ENCODE data around the gene BRWD1.
"Not testable (repeated sequence)": the region's sequence is repeated elsewhere in the genome, so short reads cannot be mapped to it uniquely, and the experiment has no call there.

Gene BRWD1

DNA sequence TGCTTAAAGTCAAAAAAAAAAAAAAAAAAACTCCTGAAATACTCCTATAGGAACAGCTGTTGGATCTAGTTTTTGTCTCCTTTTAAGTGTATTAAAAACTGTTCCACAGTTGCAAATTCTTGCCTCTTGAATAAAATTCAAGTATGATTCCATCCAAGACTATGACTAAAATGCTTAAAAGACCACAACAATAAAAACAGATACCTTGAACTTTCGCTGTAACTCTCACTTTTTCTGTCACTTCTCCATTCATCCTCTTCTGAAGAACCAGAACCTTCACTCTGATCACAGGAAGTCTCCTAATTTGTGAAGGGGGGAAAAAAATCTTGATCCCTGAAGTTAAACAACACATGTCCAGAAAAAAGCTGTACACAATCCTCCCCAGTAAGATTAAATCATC lies 75.2 kb downstream of the BRWD1 start:
- H3K9ac ChIP-seq: no peak overlapping the region
- no peak for TF ChIP-seq Cebpa-rat (IDR thresholded peaks at IDR 0.05)
- no peak overlapping the region for H3K4me2 ChIP-seq
- no peaks in the 10 kb centered on the region for H3K4me1 ChIP-seq
- no peak overlapping the region for H3K4me3 ChIP-seq
- H3K27ac ChIP-seq: no peak overlapping the region
- no peaks in the 10 kb centered on the region for H3K27me3 ChIP-seq
- no peaks in the 10 kb centered on the region for H3K9me3 ChIP-seq
- peaks cover 94% of the 10 kb centered on the region for H3K36me3 ChIP-seq
- peaks cover 74% of the 10 kb centered on the region for H4K20me1 ChIP-seq

DNA sequence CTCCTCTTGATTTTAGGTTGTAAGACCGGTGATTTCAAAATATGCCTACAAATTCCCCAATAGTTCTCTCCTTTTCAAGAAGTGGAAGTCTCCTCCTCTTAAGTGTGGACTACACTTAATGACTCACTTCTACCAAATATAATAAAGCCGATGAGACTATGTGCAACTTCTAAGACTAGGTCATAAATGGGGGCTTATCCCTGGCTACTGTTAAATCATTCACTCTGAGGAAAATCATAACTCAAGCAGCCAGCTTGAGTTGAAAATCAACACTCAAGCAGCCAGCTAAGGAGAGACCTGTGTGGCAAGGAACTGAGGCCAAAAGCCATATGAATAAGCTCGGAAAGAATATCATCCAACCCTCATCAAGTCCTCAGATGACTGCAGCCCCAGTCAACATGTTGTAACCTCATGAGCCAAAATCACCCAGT lies 80.6 kb downstream of the BRWD1 start:
- Histone ChIP-seq H4K20me1 (peaks cover 79% of the 10 kb centered on the region), H3K9ac (no peak overlapping the region), H3K9me3 (no peaks in the 10 kb centered on the region), H3K36me3 (peaks cover 94% of the 10 kb centered on the region), H3K4me3 (no peak overlapping the region), H3K27ac (no peak overlapping the region), H3K4me1 (no peaks in the 10 kb centered on the region), H3K4me2 (no peak overlapping the region), H3K27me3 (no peaks in the 10 kb centered on the region)
- no peak for TF ChIP-seq Cebpa-rat (IDR thresholded peaks at IDR 0.05)

DNA sequence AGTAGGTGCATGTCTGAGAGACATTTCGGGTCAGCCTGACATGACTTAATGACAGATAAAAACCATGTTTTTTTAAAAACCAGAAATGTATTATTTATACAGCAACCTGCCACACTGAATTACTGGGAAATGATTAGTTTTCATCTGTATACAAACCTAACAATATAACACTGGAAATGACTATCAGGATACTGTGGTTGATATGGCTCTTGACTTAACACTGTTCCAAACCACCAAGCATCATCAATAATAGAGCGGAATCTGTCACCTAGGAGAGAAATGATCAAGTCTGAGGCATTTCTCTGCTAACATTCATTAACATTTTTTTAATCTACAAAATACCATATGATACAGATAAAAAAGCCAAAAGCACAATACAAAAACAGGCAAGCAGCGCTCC lies 88.5 kb downstream of the BRWD1 start:
- peaks cover 82% of the 10 kb centered on the region for H3K36me3 ChIP-seq

DNA sequence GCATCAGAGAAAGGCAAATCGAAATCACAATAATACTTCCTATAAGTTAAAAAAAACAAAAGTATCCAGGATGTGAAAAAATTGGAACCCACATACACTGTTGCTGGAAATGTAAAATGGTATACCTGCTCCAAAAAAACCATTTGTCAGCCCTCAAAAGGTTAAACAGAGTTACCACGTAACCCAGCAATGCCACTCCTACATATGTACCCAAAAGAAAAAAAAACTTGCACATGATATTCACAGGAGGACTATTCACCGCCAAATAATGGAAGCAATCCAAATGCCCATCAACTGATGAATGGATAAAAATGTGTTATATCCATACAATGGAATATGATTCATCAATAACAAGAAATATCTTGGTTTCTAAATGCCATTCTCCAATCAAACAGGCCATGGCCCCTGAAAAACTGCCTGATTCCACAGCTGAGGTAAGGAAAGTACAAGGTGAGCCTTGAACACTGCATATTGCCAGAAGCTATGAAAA lies 91.4 kb downstream of the BRWD1 start:
- no peak overlapping the region for H3K9ac ChIP-seq
- H3K36me3 ChIP-seq: peaks cover 83% of the 10 kb centered on the region
- no peaks in the 10 kb centered on the region for H3K4me1 ChIP-seq

More for the DNA sequence above, 88.5 kb downstream of the BRWD1 start:
- Histone ChIP-seq H3K27ac (no peak overlapping the region), H3K9ac (no peak overlapping the region), H3K9me3 (no peaks in the 10 kb centered on the region), H3K4me3 (no peak overlapping the region), H3K27me3 (no peaks in the 10 kb centered on the region), H4K20me1 (peaks cover 26% of the 10 kb centered on the region), H3K4me1 (no peaks in the 10 kb centered on the region), H3K4me2 (no peak overlapping the region)
- TF ChIP-seq Cebpa-rat (IDR thresholded peaks at IDR 0.05): no peak

DNA sequence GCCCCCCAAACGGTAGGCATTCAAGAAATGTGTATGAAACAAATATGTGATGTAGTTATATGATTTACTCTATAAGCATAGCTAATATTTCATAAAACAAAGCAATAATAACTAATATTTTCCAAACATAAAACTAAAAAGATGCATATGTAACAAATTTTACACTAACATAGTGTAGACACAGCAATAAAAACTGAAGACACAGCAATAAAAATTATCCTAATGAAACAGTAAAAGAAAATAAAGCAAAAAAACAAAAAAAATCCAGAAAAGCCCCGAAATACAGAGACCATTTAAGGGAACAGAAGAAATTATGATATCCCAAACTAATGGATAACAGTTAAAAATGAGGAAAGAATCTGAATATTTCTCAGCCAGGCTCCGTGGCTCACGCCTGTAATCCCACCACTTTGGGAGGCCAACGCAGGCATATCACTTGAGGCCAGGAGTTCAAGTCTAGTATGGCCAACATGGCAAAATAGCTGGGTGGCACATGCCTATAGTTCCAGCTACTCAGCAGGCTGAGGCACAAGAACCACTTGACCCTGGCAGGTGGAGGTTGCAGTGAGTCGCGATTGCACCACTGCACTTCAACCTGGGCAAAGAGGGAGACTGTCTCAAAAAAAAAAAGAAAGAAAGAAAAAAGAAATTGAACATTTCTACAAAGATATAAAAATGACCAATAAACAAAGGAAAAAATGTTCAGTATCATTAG lies 92.0 kb downstream of the BRWD1 start:
- peaks cover 82% of the 10 kb centered on the region for H3K36me3 ChIP-seq
- no peaks in the 10 kb centered on the region for H3K9me3 ChIP-seq
- no peak overlapping the region for H3K4me2 ChIP-seq
- H3K27me3 ChIP-seq: no peaks in the 10 kb centered on the region
- H3K27ac ChIP-seq: no peak overlapping the region
- H3K9ac ChIP-seq: no peak overlapping the region
- TF ChIP-seq Cebpa-rat (IDR thresholded peaks at IDR 0.05): no peak
- peaks cover 15% of the 10 kb centered on the region for H4K20me1 ChIP-seq
- no peaks in the 10 kb centered on the region for H3K4me1 ChIP-seq
- no peak overlapping the region for H3K4me3 ChIP-seq

More for the DNA sequence above, 91.4 kb downstream of the BRWD1 start:
- no peak for TF ChIP-seq Cebpa-rat (IDR thresholded peaks at IDR 0.05)
- Histone ChIP-seq H4K20me1 (peaks cover 21% of the 10 kb centered on the region), H3K4me2 (no peak overlapping the region), H3K9me3 (no peaks in the 10 kb centered on the region), H3K27me3 (no peaks in the 10 kb centered on the region), H3K27ac (no peak overlapping the region), H3K4me3 (no peak overlapping the region)

DNA sequence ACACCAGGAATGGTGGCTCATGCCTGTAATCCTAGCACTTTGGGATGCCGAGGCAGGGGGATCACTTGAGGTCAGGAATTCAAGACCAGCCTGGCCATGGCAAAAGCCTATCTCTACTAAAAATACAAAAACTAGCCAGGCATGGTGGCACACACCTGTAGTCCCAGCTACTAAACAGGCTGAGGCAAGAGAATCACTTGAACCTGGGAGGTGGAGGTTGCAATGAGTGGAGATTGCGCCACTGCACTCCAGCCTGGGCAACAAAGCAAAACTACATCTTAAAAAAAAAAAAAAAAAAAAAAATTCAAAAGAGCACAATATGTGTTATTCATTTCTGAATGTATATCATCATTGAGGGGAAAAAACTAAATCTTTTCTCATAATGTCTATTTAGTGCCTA lies 92.6 kb downstream of the BRWD1 start:
- not testable (repeated sequence) for H3K4me3 ChIP-seq, H3K27ac ChIP-seq, H3K4me1 ChIP-seq, H3K4me2 ChIP-seq, H3K9ac ChIP-seq, H3K9me3 ChIP-seq, H3K27me3 ChIP-seq
- Histone ChIP-seq H3K36me3 (peaks cover 84% of the 10 kb centered on the region), H4K20me1 (peaks cover 21% of the 10 kb centered on the region)

DNA sequence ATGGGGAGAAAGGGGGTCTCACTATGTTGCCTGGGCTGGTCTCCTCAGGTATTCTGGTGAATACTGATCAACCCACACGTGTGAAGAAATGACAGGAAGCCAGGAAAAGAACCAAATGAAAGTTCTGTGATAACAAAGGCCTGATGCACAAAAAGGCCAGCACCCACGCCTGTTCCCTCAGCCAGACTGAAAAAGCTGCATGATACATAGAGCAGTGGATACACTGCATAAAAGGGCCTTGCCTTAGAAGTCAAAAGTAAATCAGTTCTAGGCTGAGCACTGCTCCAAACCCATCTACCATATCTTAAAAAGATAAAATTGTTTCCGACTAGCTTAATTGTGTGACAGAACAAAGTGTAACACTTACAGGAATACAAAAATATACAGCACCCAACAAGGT lies 93.3 kb downstream of the BRWD1 start:
- Histone ChIP-seq H3K27me3 (no peaks in the 10 kb centered on the region), H3K36me3 (peaks cover 89% of the 10 kb centered on the region), H3K9me3 (no peaks in the 10 kb centered on the region), H3K4me2 (no peak overlapping the region), H3K4me1 (no peaks in the 10 kb centered on the region), H3K4me3 (no peak overlapping the region), H4K20me1 (peaks cover 25% of the 10 kb centered on the region), H3K27ac (no peak overlapping the region), H3K9ac (no peak overlapping the region)
- no peak for TF ChIP-seq Cebpa-rat (IDR thresholded peaks at IDR 0.05)

DNA sequence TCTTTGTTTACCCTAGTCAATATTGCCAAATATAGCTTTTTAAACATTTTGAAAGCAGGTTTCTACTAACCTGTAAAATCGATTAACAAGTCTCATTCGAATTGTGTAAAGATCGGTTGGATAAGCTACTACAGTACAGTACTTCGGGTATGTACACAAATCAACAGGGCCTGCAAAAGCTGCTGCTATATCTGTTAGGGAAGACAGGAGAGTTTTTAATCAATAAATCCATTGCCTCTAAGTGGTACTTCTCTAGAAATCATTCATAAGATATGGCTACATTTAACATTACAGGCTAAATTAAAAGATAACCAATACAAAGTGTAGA lies 95.4 kb downstream of the BRWD1 start:
- H3K9ac ChIP-seq: no peak overlapping the region
- H3K9me3 ChIP-seq: no peaks in the 10 kb centered on the region
- TF ChIP-seq Cebpa-rat (IDR thresholded peaks at IDR 0.05): no peak
- no peaks in the 10 kb centered on the region for H3K27me3 ChIP-seq
- H3K4me1 ChIP-seq: no peaks in the 10 kb centered on the region
- peaks cover 25% of the 10 kb centered on the region for H4K20me1 ChIP-seq
- no peak overlapping the region for H3K27ac ChIP-seq
- no peak overlapping the region for H3K4me3 ChIP-seq
- H3K4me2 ChIP-seq: no peak overlapping the region
- H3K36me3 ChIP-seq: peaks cover 78% of the 10 kb centered on the region

DNA sequence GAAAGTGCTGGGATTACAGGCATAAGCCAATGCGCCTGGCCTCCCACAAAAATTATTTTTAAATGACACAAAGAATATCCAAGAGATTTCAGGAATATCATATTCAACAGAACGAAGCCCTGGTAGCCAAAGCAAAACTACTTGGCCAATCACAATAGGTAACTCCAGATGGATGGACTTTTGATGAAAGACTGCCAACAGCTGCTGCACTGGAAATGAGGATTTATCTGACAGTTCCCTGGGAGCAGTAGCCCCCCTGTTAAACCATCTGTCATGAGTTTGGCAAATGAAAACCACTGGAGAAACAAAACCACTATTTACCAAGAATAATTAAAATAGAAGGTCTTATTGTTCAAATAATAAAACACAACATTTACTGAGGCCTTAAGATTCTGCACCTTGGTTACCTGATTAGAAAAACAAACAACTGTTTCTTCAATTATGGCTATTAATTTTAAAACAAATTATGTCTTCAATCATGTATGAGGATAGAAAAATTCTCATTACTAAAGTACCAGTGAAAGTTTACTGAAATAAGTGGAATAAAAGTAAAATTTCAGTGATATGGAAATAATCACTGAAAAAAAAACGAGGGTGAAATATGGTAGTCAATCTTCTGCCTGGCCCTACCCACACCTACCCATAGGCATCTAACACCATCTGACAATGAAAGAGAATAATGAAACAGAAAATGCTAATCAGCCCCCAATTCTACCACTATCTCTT lies 95.9 kb downstream of the BRWD1 start:
- Histone ChIP-seq H3K9ac (no peak overlapping the region), H3K9me3 (no peaks in the 10 kb centered on the region), H3K36me3 (peaks cover 79% of the 10 kb centered on the region), H3K4me2 (no peak overlapping the region), H3K27ac (no peak overlapping the region), H3K27me3 (no peaks in the 10 kb centered on the region), H3K4me1 (no peaks in the 10 kb centered on the region), H3K4me3 (no peak overlapping the region), H4K20me1 (peaks cover 25% of the 10 kb centered on the region)
- TF ChIP-seq Cebpa-rat (IDR thresholded peaks at IDR 0.05): no peak

DNA sequence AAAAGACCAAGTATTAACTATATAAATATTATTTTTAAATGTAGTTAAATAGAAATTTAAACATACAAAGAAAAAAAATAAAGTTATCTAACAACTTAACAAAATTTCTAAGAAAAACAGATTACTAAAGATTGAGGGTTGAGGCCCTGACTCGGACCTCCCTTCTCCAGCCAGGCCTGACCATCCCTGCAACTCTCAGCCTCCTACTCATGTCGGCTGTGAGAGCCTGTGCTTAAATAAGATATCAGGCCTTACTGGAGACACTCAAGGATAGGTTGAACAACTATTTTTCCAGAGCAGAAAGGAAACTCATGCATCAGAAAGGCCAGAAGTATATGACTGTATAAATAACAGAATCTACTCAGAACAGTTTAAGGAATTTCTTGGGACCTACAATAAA lies 97.1 kb downstream of the BRWD1 start:
- Histone ChIP-seq H3K27ac (no peak overlapping the region), H3K36me3 (peaks cover 78% of the 10 kb centered on the region), H3K4me3 (no peak overlapping the region), H4K20me1 (0 out of 2 replicates have a peak, but pooled peaks cover 16% of the 10 kb centered on the region), H3K27me3 (no peaks in the 10 kb centered on the region), H3K9me3 (no peaks in the 10 kb centered on the region), H3K4me2 (no peak overlapping the region), H3K9ac (no peak overlapping the region), H3K4me1 (no peaks in the 10 kb centered on the region)
- TF ChIP-seq Cebpa-rat (IDR thresholded peaks at IDR 0.05): no peak
